Measurements from ENCODE around the gene FARS2.

The FARS2 gene

GRCh38 chr6:5506149-5506548 is 244.8 kb downstream of the FARS2 start:
- DNase-seq (ENCODE audit: low spot score): no peak

GRCh38 chr6:5506597-5506996 is 245.3 kb downstream of the FARS2 start:
- DNase-seq (ENCODE audit: low spot score): no peak

DNA sequence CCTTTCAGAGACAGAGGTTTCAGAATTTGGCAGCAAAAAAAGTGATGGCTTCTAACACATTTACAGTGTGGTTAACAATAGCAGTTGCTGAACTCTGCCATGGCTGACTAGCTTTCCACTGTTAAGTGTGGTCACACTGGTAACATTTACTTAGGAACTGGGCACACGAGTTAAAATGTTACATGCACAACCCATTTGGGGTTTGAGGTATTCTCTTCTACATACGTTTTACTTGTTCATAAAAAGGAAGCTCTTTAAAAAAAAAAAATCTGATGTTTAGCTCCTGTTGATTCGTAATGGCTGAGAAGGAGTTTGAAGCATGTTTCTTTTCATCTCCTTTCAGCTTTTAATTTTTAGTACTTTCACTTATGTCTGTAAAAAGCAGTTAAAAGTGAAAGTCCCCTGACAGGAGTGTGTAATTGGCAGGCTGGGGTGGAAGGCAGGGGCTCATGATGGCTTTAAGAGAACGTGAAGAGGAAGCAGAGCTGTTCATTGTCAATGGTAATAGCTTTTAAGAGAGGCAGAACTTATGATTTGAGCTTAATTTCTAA is 245.9 kb downstream of the FARS2 start:
- no peak for DNase-seq (ENCODE audit: low spot score)

GRCh38 chr6:5509106-5509505 is 247.8 kb downstream of the FARS2 start:
- no peak for DNase-seq (ENCODE audit: low spot score)

- DNase-seq (ENCODE audit: low spot score): no peak
These were observed 249.2 kb downstream of the FARS2 start for GRCh38 chr6:5510331-5511133.

- no peak for DNase-seq (ENCODE audit: low spot score)
These were observed 250.6 kb downstream of the FARS2 start for GRCh38 chr6:5511954-5512353.

DNA sequence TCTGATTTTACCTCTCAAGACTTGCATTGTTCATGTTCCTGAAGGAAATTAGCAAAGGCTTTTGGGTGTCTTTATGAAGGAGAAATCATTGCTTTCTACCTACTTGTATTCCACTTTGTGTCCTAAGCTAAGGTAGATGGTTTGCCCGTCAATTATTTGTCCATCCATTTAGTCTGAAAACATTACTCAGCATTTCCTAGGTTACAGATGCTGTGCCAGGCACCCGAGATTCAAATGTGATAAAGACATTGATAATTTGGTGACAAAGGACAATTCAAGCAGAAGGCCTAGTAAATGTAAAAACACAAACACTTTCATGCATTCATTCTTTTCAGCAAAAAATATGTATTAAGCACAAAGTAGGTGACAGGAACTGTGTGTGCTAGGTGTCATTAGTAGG is 251.1 kb downstream of the FARS2 start:
- DNase-seq (ENCODE audit: low spot score): no peak

GRCh38 chr6:5513408-5513807 is 252.1 kb downstream of the FARS2 start:
- no peak for DNase-seq (ENCODE audit: low spot score)

DNA sequence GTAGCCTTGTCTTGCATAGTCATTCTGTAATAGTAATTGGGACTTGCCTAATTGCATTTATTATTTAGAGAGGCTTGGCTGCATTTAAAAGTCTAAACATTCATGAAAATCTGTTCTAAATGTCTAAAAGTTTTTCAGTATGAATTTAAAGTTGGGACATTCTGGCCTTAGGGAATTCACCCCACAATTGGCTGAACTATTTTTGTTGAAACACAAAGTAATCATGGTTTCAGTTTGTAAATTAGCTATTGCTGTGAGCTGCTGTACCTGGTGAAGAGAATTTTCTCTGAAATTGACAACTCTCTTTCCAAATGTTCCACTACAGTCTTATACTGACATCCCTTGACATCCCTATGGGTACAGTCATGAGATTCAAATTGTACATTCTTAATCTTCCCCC is 253.0 kb downstream of the FARS2 start:
- DNase-seq (ENCODE audit: low spot score): no peak

- no peak for DNase-seq (ENCODE audit: low spot score)
These were observed 253.9 kb downstream of the FARS2 start for GRCh38 chr6:5515200-5515599.

- no peak for DNase-seq (ENCODE audit: low spot score)
These were observed 254.7 kb downstream of the FARS2 start for GRCh38 chr6:5516036-5516435.

DNA sequence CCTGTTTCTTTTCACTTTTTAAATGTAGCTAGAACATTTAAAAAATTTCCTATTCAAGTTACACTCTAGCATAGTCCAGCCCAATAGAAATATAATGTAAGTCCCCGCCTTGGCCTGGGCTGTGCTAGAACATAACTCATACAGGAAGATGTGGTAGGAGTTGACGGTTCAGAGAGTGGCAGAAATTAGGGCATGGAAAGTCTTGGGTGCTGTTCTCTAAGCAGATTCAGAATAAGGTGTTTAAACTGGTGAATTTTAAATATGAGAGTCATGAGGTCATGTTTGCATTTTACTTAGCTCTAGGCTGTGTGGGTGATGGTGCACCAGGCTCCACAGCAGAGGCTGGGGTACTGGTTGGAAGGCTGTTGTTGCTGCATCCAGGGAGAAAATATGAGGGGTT is 256.5 kb downstream of the FARS2 start:
- DNase-seq (ENCODE audit: low spot score): no peak

GRCh38 chr6:5518936-5519491 is 257.7 kb downstream of the FARS2 start:
- peak; percentile 76 for DNase-seq (ENCODE audit: low spot score)

DNA sequence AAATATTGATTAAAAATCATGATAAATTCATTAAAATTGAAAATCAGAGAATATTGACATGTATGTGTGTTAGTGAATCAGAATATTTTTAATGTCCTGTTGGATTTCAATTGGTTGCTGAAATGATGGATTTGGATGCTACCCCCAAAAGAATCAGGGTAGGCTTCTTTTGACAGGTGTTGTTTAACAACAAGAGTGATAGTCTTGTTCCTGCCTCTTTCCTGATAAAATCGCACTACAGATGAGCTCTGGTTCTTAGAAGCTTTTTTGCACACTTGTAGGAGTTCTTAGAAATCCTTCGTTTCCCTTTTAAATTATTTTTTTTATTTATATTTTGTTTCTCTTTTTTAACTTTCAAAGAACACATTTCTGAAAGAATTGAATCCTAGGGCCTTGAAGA is 259.5 kb downstream of the FARS2 start:
- DNase-seq (ENCODE audit: low spot score): no peak

- no peak for DNase-seq (ENCODE audit: low spot score)
These were observed 260.0 kb downstream of the FARS2 start for GRCh38 chr6:5521322-5521721.

GRCh38 chr6:5522147-5522546 is 260.8 kb downstream of the FARS2 start:
- no peak for DNase-seq (ENCODE audit: low spot score)

DNA sequence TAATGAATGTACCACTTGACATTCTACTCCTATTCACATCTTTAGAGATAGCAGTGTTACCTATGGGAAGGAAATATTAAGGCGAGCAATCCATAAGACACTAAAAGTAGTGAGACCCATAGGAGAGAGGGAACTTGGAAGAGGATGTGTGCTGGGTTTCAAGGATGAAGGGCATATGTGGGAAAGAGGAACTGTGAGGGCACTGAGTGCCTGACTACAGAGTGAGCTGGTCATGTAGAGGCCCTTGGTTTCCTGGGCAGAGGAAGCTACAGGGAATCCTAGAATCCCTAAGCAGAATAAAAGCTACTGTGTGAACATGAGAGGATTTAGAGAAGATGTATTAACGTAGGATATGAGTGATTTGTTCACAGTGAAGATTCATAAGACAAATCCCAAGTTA is 262.8 kb downstream of the FARS2 start:
- DNase-seq (ENCODE audit: low spot score): no peak

DNA sequence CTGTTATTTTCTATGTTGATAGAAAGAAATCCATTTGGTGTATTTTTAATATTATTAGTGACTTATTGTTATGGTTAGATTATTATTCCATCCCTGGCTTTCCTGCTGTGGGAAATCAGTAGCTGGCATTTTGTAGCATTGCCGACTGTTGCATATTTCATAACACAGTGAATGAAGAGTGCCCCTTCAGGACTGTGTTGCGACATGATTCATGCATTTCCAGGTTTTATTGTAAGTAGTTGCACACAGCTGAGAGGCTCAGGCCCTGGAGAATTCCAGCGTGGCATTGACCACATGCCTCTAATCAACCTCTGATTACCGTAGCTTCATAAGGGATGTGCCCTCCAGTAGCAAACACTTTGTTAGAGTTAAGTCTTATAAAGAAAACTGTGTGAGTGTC is 263.9 kb downstream of the FARS2 start:
- no peak for DNase-seq (ENCODE audit: low spot score)

DNA sequence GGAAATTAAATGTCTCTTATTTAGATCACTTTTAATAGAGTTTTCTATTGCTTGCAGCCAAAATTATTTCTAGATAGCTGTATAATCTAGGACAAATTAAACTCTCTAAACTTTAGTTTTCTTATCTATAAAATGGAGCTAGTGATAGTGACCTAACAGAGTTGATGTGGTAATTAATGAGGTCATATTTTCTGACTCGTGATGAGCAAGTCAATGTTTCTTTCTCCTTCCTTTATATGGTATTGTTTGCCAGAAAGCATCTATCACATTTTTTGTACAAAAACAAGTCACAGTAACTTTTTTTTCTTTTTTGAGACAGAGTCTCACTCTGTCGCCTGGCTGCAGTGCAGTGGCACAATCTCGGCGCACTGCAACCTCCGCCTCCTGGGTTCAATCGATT is 267.7 kb downstream of the FARS2 start:
- DNase-seq (ENCODE audit: low spot score): no peak

GRCh38 chr6:5529733-5530132 is 268.4 kb downstream of the FARS2 start:
- DNase-seq (ENCODE audit: low spot score): no peak

GRCh38 chr6:5531161-5531560 is 269.8 kb downstream of the FARS2 start:
- DNase-seq (ENCODE audit: low spot score): no peak

GRCh38 chr6:5531853-5532375 is 270.6 kb downstream of the FARS2 start:
- no peak for DNase-seq (ENCODE audit: low spot score)

GRCh38 chr6:5532941-5533340 is 271.6 kb downstream of the FARS2 start:
- DNase-seq (ENCODE audit: low spot score): no peak
